ENCODE data around the gene TP53BP2. TPM values are rescaled to one million over a fixed set of nuclear protein-coding genes. Genes with fewer than 3 reads are reported as not detected.
A peak's percentile ranks its signal among the peaks of the same experiment; 100 is the strongest.

TP53BP2 gene
- total and polyA plus RNA-seq, 4 donors, result 3.9 to 26.8 (median 13.0) TPM

GRCh38 chr1:223748773-223749733 lies 96.7 kb downstream of the TP53BP2 start:
- peak overlapping the region; percentile 22 to 51 for H3K27ac ChIP-seq (ENCODE audit: low read depth in 1 of 2, low read length in 2 of 2)
- WGBS, result 7% methylated on average over 61 of the region's 61 CpGs
- H3K4me1 ChIP-seq (ENCODE audit: control insufficient read depth in 4 of 4, insufficient read depth in 4 of 4, low read length in 3 of 4), result peaks cover 0 to 12% (median 7%) of the 10 kb centered on the region in 4 donors
- no peaks in the 10 kb centered on the region for H3K9me3 ChIP-seq (ENCODE audit: control insufficient read depth in 4 of 4, low read length in 3 of 4)
- no peak for TF ChIP-seq ZBTB33 (IDR thresholded peaks at IDR 0.05)
- peak; percentile 87 to 89 for TF ChIP-seq RAD21 (IDR thresholded peaks at IDR 0.05)
- no peak for TF ChIP-seq NR2F2 (IDR thresholded peaks at IDR 0.05)
- peak; percentile 16 for TF ChIP-seq REST (IDR thresholded peaks at IDR 0.05)
- peak; percentile 67 for TF ChIP-seq YY1 (IDR thresholded peaks at IDR 0.05)
- TF ChIP-seq, protein P1, sequence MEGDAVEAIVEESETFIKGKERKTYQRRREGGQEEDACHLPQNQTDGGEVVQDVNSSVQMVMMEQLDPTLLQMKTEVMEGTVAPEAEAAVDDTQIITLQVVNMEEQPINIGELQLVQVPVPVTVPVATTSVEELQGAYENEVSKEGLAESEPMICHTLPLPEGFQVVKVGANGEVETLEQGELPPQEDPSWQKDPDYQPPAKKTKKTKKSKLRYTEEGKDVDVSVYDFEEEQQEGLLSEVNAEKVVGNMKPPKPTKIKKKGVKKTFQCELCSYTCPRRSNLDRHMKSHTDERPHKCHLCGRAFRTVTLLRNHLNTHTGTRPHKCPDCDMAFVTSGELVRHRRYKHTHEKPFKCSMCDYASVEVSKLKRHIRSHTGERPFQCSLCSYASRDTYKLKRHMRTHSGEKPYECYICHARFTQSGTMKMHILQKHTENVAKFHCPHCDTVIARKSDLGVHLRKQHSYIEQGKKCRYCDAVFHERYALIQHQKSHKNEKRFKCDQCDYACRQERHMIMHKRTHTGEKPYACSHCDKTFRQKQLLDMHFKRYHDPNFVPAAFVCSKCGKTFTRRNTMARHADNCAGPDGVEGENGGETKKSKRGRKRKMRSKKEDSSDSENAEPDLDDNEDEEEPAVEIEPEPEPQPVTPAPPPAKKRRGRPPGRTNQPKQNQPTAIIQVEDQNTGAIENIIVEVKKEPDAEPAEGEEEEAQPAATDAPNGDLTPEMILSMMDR (IDR thresholded peaks at IDR 0.05; ENCODE audit: low read depth, low read length, missing input control), result peak; percentile 91
- no peak for TF ChIP-seq GABPA (IDR thresholded peaks at IDR 0.05 in 1 of 2, conservative IDR thresholded peaks at IDR 0.05 in 1 of 2)
- no peak for TF ChIP-seq TAF1 (conservative IDR thresholded peaks at IDR 0.05)
- DNase-seq (ENCODE audit: low spot score), result peak; percentile 78
- no peaks in the 10 kb centered on the region for H3K27me3 ChIP-seq (ENCODE audit: control insufficient read depth in 4 of 4, insufficient read depth in 4 of 4, low read length in 3 of 4)
- H3K4me3 ChIP-seq (ENCODE audit: low read depth in 1 of 3, low read length in 3 of 3), result peak overlapping the region; percentile 44 to 73 (median 56)
- H3K9ac ChIP-seq (ENCODE audit: low read depth in 1 of 2, low read length in 2 of 2), result peak overlapping the region; percentile 30 to 47
- H3K36me3 ChIP-seq (ENCODE audit: control insufficient read depth in 4 of 4, insufficient read depth in 3 of 4, low read depth in 1 of 4, low read length in 3 of 4), result peaks cover 0 to 12% (median 6%) of the 10 kb centered on the region in 4 donors

DNA sequence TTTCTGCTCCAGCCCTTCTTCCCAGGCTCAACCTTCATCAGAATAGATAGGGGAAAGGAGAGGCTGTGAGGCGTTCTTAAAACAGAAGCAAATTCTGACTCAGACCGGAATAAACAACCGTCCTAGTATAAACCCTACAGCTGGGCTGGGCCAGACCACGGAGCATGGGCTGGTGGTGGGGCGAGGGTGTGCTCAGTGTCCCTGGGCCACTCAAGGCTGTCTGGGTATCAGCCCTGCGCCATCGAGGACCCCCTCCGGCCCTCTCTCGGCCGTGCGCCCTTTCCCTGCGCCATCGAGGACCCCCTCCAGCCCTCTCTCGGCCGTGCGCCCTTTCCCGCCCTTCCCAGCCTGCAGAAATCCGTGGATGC lies 97.4 kb downstream of the TP53BP2 start:
- 56% methylated on average over 18 of the region's 18 CpGs for WGBS
- DNase-seq (ENCODE audit: low spot score), result no peak
- peaks cover 0 to 12% (median 6%) of the 10 kb centered on the region in 4 donors for H3K36me3 ChIP-seq (ENCODE audit: control insufficient read depth in 4 of 4, insufficient read depth in 3 of 4, low read depth in 1 of 4, low read length in 3 of 4)
- TF ChIP-seq FOXA1 (IDR thresholded peaks at IDR 0.05) (no peak), TAF1 (conservative IDR thresholded peaks at IDR 0.05) (no peak), EGR1 (IDR thresholded peaks at IDR 0.05; ENCODE audit: low read depth in 2 of 2) (no peak), GABPA (IDR thresholded peaks at IDR 0.05 in 1 of 2, conservative IDR thresholded peaks at IDR 0.05 in 1 of 2) (no peak), HNF4A (conservative IDR thresholded peaks at IDR 0.05) (no peak), RAD21 (IDR thresholded peaks at IDR 0.05) (no peak), REST (IDR thresholded peaks at IDR 0.05) (no peak), FOXA2 (IDR thresholded peaks at IDR 0.05) (no peak), SP1 (IDR thresholded peaks at IDR 0.05) (no peak), RXRA (IDR thresholded peaks at IDR 0.05) (no peak), JUND (IDR thresholded peaks at IDR 0.05) (no peak), YY1 (IDR thresholded peaks at IDR 0.05) (no peak)
- TF ChIP-seq, protein P2, sequence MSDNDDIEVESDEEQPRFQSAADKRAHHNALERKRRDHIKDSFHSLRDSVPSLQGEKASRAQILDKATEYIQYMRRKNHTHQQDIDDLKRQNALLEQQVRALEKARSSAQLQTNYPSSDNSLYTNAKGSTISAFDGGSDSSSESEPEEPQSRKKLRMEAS (IDR thresholded peaks at IDR 0.05), result no peak
- TF ChIP-seq, protein P1 (IDR thresholded peaks at IDR 0.05; ENCODE audit: low read depth, low read length, missing input control), result no peak

More for the DNA sequence above, 97.4 kb downstream of the TP53BP2 start:
- Histone ChIP-seq H3K27ac (ENCODE audit: low read depth in 1 of 2, low read length in 2 of 2) (peak overlapping the region in 1 of 2 donors; percentile 51), H3K9me3 (ENCODE audit: control insufficient read depth in 4 of 4, low read length in 3 of 4) (no peaks in the 10 kb centered on the region), H3K4me3 (ENCODE audit: low read depth in 1 of 3, low read length in 3 of 3) (peak overlapping the region in 2 of 3 donors; percentile 56 to 73), H3K4me1 (ENCODE audit: control insufficient read depth in 4 of 4, insufficient read depth in 4 of 4, low read length in 3 of 4) (peaks cover 0 to 12% (median 7%) of the 10 kb centered on the region in 4 donors), H3K27me3 (ENCODE audit: control insufficient read depth in 4 of 4, insufficient read depth in 4 of 4, low read length in 3 of 4) (no peaks in the 10 kb centered on the region), H3K9ac (ENCODE audit: low read depth in 1 of 2, low read length in 2 of 2) (no peak overlapping the region)

All from liver (tissue), 9 donors.